ENCODE results near the gene GDPD2. TPM values are rescaled to one million over a fixed set of nuclear protein-coding genes. Genes with fewer than 3 reads are reported as not detected.

GDPD2 gene
- total RNA-seq, 2 donors from 2014 or later: not detected

GRCh38 chrX:70410921-70411320, 12.2 kb upstream of the GDPD2 start:
- H3K36me3 ChIP-seq: no peaks in the 10 kb centered on the region
- H3K4me3 ChIP-seq: no peak overlapping the region
- H3K9me3 ChIP-seq: no peaks in the 10 kb centered on the region
- H3K27me3 ChIP-seq: no peaks in the 10 kb centered on the region
- no peak for TF ChIP-seq CTCF (IDR thresholded peaks at IDR 0.05)
- H3K27ac ChIP-seq: no peak overlapping the region
- no peaks in the 10 kb centered on the region for H3K4me1 ChIP-seq
- no peak for DNase-seq (ENCODE audit: low spot score)

DNA sequence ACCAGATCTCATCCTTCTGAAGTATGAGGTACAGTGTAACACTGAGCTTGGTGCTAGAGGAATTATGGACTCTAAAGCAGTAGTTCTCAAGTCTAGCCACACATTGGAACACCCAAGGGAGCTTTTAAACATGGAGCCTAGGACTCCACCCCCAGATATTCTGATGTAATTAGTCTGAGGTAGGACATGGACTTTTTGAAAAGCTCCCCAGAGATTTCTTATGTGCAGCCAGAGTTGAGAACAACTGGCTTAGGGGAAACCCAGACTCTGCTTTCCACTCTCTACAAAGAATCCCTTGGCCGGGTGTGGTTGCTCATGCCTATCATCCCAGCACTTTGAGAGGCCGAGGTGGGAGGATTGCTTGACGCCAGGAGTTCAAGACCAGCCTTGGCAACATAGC, 11.6 kb upstream of the GDPD2 start:
- no peaks in the 10 kb centered on the region for H3K4me1 ChIP-seq
- no peak for DNase-seq (ENCODE audit: low spot score)
- no peaks in the 10 kb centered on the region for H3K27me3 ChIP-seq
- H3K9me3 ChIP-seq: no peaks in the 10 kb centered on the region
- TF ChIP-seq CTCF (IDR thresholded peaks at IDR 0.05): no peak
- no peak overlapping the region for H3K27ac ChIP-seq
- no peaks in the 10 kb centered on the region for H3K36me3 ChIP-seq
- H3K4me3 ChIP-seq: no peak overlapping the region

- Histone ChIP-seq H3K9me3 (no peaks in the 10 kb centered on the region), H3K27me3 (no peaks in the 10 kb centered on the region), H3K4me1 (no peaks in the 10 kb centered on the region), H3K4me3 (no peak overlapping the region), H3K36me3 (no peaks in the 10 kb centered on the region), H3K27ac (no peak overlapping the region)
- TF ChIP-seq CTCF (IDR thresholded peaks at IDR 0.05): no peak
- no peak for DNase-seq (ENCODE audit: low spot score)
Measured at GRCh38 chrX:70421618-70422017, 1.5 kb upstream of the GDPD2 start.

DNA sequence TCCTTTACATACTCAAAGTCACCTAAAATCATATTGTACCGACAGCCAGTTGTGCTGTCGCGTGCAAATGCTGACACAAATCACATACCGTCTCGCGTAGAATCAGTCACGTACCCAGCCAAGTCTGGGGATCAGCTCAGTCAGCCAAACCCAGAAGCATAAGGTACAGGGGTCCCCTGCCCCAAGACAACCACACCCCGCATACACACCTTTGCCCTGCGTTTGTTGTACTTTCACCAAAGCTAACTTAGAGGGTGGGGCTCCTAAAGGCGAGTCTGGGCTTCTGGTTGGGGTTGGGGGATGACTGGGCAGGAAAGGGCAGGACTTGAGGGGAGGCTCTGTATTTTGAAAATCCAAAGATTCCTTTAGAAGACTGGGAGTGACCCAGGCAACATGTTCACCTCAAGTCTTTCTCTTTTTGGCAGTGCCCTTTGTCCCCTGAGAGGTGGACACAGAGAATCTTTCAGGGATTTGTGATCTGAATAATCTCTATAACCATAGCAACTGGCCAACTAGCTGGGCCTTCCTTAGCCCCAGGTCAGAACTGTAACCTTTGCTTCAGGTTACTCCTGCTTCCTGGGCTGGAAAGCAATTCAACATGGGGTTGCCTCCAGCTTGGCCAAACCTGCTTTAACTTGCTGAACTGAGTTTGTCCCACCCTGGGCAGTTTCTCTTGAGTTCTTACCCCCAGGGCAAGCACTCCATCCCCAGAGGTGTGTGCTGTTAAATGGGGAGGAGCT, 992 bp downstream of the GDPD2 start:
- Histone ChIP-seq H3K4me3 (no peak overlapping the region), H3K27me3 (no peaks in the 10 kb centered on the region), H3K9me3 (no peaks in the 10 kb centered on the region), H3K4me1 (no peaks in the 10 kb centered on the region), H3K36me3 (no peaks in the 10 kb centered on the region), H3K27ac (no peak overlapping the region)
- DNase-seq (ENCODE audit: low spot score): no peak
- TF ChIP-seq CTCF (IDR thresholded peaks at IDR 0.05): no peak

DNA sequence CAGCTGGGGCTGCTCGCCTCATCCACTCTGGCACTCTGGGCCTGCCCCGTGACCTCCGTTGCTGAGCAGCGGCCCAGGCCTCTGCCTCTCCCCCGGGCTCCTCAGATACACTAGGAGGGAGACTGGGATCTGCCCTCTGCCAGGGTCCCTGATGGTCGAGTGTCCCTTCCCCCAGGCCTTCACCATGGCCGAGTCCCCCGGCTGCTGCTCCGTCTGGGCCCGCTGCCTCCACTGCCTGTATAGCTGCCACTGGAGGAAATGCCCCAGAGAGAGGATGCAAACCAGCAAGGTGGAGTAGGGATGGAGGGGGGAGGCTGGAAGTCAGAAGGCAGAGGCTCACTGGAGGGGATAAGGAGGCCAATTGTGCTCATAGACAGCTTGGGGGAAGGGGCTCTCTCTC, 1.7 kb downstream of the GDPD2 start:
- no peak overlapping the region for H3K27ac ChIP-seq
- DNase-seq (ENCODE audit: low spot score): no peak
- no peaks in the 10 kb centered on the region for H3K36me3 ChIP-seq
- H3K9me3 ChIP-seq: no peaks in the 10 kb centered on the region
- no peaks in the 10 kb centered on the region for H3K27me3 ChIP-seq
- no peaks in the 10 kb centered on the region for H3K4me1 ChIP-seq
- H3K4me3 ChIP-seq: no peak overlapping the region
- TF ChIP-seq CTCF (IDR thresholded peaks at IDR 0.05): no peak
